GM12875 (cell line): ENCODE data around the gene RARG.

Experiments used
- H3K4me3 ChIP-seq: one replicate; pipeline ENCODE4 v1.5.1; 2011; ENCODE audit warnings: low read depth, low read length, control low read depth
- CTCF ChIP-seq: IDR thresholded peaks from 2 replicates; pipeline ENCODE4 v1.5.1; 2011; ENCODE audit warnings: low read depth, mild to moderate bottlenecking, control low read depth, inconsistent platforms, low read length, moderate library complexity, borderline replicate concordance; ENCODE audit not compliant: insufficient read depth

Gene RARG

GRCh38 chr12:53268630-53269562, 36.9 kb upstream of the RARG start:
- no peak for TF ChIP-seq CTCF
- H3K4me3 ChIP-seq = peak overlapping the region; percentile 78

GRCh38 chr12:53267999-53268629, 36.1 kb upstream of the RARG start, which contains the start of gene ESPL1:
Gene ESPL1, plus strand, starts transcription at chr12:53268299. Its CDS starts 468 bp downstream, at chr12:53268767.
- peak; percentile 64; the same call in 1 of the 2 replicates for TF ChIP-seq CTCF
- H3K4me3 ChIP-seq = peak within 1 kb of the TSS; percentile 78

- no peak for TF ChIP-seq CTCF
- H3K4me3 ChIP-seq = peak overlapping the region; percentile 78
Observed at GRCh38 chr12:53267306-53267998, 35.4 kb upstream of the RARG start.

GRCh38 chr12:53265783-53266182, 33.8 kb upstream of the RARG start:
- TF ChIP-seq CTCF = no peak

GRCh38 chr12:53259891-53260290, 27.9 kb upstream of the RARG start:
- no peak overlapping the region for H3K4me3 ChIP-seq
- TF ChIP-seq CTCF = no peak

More at GRCh38 chr12:53265783-53266182, 33.8 kb upstream of the RARG start:
- no peak overlapping the region for H3K4me3 ChIP-seq

- H3K4me3 ChIP-seq = no peak overlapping the region
- no peak for TF ChIP-seq CTCF
Observed at GRCh38 chr12:53258541-53259539, 26.8 kb upstream of the RARG start.
